GM12878 (cell line): ENCODE results near the gene CAVIN4.

Experiments used
- ASH2L ChIP-seq: fragments of 300-600, 200-600 bp; sonication (generic); IDR thresholded peaks from 2 replicates; pipeline ENCODE4 v1.6.1; 2017; ENCODE audit warnings: low read depth, mild to moderate bottlenecking, borderline replicate concordance
- BCL3 ChIP-seq: IDR thresholded peaks from 2 replicates; pipeline ENCODE4 v1.6.1; 2011; ENCODE audit warnings: borderline replicate concordance, low read depth, mild to moderate bottlenecking, moderate library complexity, low read length; ENCODE audit not compliant: insufficient read depth, poor library complexity, severe bottlenecking
- BRCA1 ChIP-seq: IDR thresholded peaks from 2 replicates; pipeline ENCODE4 v1.6.1; 2011; ENCODE audit warnings: low read depth, low read length, improper control_type of control experiment
- CEBPB ChIP-seq, 2 experiments: fragments of 150-350 bp in 1 of 2; IDR thresholded peaks; 2 replicates each; pipeline ENCODE4 v1.6.1; 2012 to 2014; ENCODE audit warnings: low read depth in 2 of 2, low read length in 2 of 2, borderline replicate concordance in 1 of 2, inconsistent platforms in 1 of 2
- CTCF ChIP-seq, 3 experiments: IDR thresholded peaks in 2 of 3; conservative IDR thresholded peaks in 1 of 3; 2 replicates each; pipeline ENCODE4 v1.5.1; 2011; ENCODE audit warnings: low read depth in 3 of 3, low read length in 3 of 3, mild to moderate bottlenecking in 3 of 3, control low read depth in 2 of 3, moderate library complexity in 2 of 3, inconsistent platforms in 1 of 3, mixed read lengths in 1 of 3; ENCODE audit not compliant: control insufficient read depth in 2 of 3, insufficient read depth in 1 of 3; ENCODE audit errors: extremely low read depth in 1 of 3
- EGR1 ChIP-seq, 2 experiments: IDR thresholded peaks; 1 replicate in 1 of 2; 2 replicates in 1 of 2; pipeline ENCODE4 v1.6.1; 2011 to 2012; ENCODE audit warnings: low read depth in 2 of 2, low read length in 2 of 2, borderline replicate concordance in 1 of 2, mild to moderate bottlenecking in 1 of 2, moderate library complexity in 1 of 2
- EZH2 ChIP-seq: IDR thresholded peaks from 2 replicates; pipeline ENCODE4 v1.6.1; 2012; ENCODE audit warnings: low read depth, mild to moderate bottlenecking, control low read depth, inconsistent platforms, low read length, borderline replicate concordance; ENCODE audit not compliant: control insufficient read depth
- HDAC2 ChIP-seq: fragments of 200-600 bp; sonication (generic); IDR thresholded peaks from 2 replicates; pipeline ENCODE4 v1.6.1; 2017
- IRF5 ChIP-seq: fragments of 450-650 bp; IDR thresholded peaks from 2 replicates; pipeline ENCODE4 v1.6.1; 2017; ENCODE audit warnings: borderline replicate concordance
- JUND ChIP-seq: IDR thresholded peaks from 2 replicates; pipeline ENCODE4 v1.6.1; 2012; ENCODE audit warnings: low read depth, mild to moderate bottlenecking, low read length, improper control_type of control experiment, moderate library complexity
- POLR2A ChIP-seq: IDR thresholded peaks from 2 replicates; pipeline ENCODE4 v1.6.1; 2011; ENCODE audit warnings: low read depth, mild to moderate bottlenecking, low read length
- YBX1 ChIP-seq: fragments of 450-650 bp; IDR thresholded peaks from 2 replicates; pipeline ENCODE4 v1.6.1; 2016; ENCODE audit warnings: antibody characterized with exemption
- ZZZ3 ChIP-seq: IDR thresholded peaks from 2 replicates; pipeline ENCODE4 v1.6.1; 2011; ENCODE audit warnings: low read depth; ENCODE audit not compliant: control insufficient read depth, insufficient read length
- TF ChIP-seq, protein P1 (sequence below): IDR thresholded peaks from 2 replicates; pipeline ENCODE4 v1.6.1; 2011; ENCODE audit warnings: mild to moderate bottlenecking, low read depth, low read length, moderate library complexity; ENCODE audit not compliant: insufficient replicate concordance

DNA sequence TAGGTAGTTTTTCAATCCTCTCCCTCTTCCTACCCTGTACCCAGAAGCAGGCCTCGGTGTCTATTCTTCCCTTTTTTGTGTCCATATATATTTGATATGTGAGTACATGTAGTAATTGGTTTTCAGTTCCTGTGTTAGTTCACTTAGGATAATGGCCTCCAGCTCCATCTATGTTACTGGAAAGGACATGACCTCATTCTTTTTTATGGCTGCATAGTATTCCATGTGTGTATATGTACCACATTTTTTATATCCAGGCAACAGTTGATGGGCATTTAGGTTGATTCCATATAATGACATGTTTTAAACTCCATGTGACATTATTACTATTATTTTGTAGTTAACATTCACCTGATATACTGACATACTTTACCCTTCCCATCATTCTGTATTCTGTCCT, 49.1 kb downstream of the CAVIN4 start:
- no peak for TF ChIP-seq BRCA1
- TF ChIP-seq HDAC2: no peak
- TF ChIP-seq CTCF (IDR thresholded peaks at IDR 0.05 in 2 of 3, conservative IDR thresholded peaks at IDR 0.05 in 1 of 3; ENCODE audit: control insufficient read depth in 2 of 3, extremely low read depth in 1 of 3, insufficient read depth in 1 of 3, low read depth in 3 of 3, low read length in 3 of 3): no peak
- no peak for TF ChIP-seq EGR1 (IDR thresholded peaks at IDR 0.05; ENCODE audit: borderline replicate concordance in 1 of 2, low read depth in 2 of 2, low read length in 2 of 2)
- no peak for TF ChIP-seq EZH2
- TF ChIP-seq CEBPB (IDR thresholded peaks at IDR 0.05; ENCODE audit: borderline replicate concordance in 1 of 2, low read depth in 2 of 2, low read length in 2 of 2): no peak
- no peak for TF ChIP-seq ZZZ3
- no peak for TF ChIP-seq YBX1
- TF ChIP-seq POLR2A: no peak
- TF ChIP-seq ASH2L: no peak
- TF ChIP-seq BCL3: no peak
- TF ChIP-seq, protein P1, sequence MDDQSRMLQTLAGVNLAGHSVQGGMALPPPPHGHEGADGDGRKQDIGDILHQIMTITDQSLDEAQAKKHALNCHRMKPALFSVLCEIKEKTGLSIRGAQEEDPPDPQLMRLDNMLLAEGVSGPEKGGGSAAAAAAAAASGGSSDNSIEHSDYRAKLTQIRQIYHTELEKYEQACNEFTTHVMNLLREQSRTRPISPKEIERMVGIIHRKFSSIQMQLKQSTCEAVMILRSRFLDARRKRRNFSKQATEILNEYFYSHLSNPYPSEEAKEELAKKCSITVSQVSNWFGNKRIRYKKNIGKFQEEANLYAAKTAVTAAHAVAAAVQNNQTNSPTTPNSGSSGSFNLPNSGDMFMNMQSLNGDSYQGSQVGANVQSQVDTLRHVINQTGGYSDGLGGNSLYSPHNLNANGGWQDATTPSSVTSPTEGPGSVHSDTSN: no peak
- no peak for TF ChIP-seq JUND
- TF ChIP-seq IRF5: no peak
